ENCODE measurements around the gene SLC5A11.
"Not testable (repeated sequence)": the region's sequence is repeated elsewhere in the genome, so short reads cannot be mapped to it uniquely, and the experiment has no call there.

Gene SLC5A11

DNA sequence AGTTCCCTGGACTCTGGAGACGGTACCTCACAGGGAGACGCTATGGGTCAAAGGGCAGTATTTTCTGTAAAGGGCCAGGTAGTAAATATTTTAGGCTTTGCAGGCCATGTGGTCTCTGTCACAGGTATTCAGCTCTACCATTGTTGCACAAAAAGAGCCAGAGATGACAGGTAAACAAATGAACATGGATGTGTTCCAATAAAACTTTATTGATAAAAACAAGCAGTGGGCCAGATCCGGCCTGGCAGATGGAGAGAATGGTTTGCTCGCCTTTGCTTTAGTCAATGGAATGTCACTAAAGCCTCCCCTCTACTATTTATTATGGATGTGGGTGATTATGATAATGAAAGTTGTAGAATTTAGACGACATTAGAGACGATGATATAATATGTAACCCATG is 8.9 kb upstream of the SLC5A11 start:
- no peak for DNase-seq

DNA sequence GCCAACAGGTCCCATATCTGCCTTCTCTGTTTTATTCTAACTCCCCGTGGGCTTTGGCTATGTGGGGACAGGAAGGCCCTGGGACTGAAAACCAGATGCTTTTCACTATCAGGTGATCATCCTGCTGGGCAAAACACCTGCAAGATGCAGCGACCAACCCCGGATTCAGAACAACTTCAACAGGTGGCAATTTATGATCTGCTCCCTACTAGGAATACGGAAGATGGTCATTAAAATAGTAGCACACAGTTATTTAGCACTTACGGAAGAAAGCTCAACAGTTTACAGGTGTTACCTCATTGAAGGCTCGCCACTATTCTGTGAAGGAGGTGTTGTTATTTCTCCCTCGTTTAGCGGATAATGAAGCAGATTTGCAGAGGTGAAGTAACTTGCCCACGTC is 7.8 kb upstream of the SLC5A11 start:
- no peak for DNase-seq

DNA sequence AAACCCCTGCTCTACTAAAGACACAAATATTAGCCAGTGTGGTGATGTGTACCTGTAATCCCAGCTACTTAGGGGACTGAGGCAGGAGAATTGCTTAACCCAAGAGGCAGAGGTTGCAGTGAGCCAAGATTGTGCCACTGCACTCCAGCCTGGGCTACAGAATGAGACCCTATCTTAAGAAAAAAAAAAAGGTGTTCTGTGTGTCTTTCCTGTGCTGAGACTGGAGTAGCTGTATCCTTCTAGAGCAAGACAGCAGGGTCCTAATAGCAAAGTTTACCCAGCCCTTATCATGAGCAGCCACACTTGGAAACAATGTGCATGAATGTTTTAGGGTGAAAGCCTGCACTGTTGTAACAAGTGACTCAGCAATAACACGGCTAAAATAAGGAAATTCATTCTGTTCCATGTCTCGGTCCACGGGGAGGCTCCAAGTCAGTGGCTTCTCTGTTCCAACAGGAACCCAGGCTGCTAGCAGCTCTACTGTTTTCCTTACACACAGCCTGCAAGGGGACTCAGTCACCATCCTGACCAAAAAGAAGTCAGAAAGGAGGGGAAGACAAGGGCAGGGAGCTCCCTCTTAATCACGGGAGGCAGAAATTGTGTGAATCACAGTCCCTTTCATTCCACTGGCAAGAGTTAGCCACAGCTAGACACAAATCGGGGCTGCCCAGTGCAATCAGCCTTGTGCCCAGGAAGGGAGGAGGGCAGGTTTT is 7.1 kb upstream of the SLC5A11 start:
- no peak for DNase-seq

DNA sequence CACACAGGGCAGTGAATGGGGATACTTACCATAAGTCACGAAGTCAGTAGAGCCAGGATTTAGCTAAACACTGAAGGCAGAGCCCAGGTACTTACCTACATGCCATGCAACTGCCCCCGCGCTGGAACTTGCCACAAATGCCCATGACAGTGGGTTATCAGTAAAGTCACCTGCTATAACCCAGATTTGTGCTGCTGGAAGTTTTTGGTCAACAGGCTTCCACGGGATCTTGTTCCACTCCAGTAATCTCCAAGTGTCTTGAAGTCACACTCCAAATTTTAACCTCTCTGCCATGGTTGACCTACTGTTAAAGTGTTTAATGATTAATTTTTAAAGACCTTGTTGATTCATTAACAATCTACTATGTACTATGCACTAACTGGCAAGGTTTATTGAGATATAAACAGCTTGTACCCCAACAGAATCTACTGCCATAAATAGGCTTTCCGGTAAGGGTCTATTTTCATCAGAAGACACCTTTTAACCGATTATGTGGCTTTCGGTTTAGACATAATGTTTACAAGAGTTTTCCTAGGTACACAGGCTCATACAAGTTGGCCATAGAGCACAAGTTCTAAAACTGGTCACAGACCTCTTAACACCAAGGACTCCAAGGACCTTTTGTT is 6.3 kb upstream of the SLC5A11 start:
- DNase-seq = no peak

DNA sequence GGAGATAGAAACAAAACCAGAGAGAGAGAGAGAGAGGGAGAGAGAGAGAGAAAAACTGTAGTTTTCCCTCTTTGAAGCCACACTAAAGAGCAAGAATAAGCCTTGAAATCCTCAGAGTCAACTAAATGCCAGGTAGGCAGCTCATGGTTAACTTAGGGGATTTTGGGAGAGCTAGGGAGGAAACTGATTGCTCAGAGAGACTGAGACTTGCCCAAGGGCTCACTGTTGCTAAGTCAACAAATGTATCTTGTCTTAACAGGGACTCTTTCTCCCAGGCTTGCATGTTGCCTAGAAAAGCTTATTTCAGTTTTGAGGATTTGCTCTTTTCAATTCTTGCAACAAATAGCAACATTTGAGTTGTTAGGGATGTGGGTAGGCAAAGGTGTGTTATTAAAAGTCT is 4.5 kb upstream of the SLC5A11 start:
- no peak for DNase-seq

DNA sequence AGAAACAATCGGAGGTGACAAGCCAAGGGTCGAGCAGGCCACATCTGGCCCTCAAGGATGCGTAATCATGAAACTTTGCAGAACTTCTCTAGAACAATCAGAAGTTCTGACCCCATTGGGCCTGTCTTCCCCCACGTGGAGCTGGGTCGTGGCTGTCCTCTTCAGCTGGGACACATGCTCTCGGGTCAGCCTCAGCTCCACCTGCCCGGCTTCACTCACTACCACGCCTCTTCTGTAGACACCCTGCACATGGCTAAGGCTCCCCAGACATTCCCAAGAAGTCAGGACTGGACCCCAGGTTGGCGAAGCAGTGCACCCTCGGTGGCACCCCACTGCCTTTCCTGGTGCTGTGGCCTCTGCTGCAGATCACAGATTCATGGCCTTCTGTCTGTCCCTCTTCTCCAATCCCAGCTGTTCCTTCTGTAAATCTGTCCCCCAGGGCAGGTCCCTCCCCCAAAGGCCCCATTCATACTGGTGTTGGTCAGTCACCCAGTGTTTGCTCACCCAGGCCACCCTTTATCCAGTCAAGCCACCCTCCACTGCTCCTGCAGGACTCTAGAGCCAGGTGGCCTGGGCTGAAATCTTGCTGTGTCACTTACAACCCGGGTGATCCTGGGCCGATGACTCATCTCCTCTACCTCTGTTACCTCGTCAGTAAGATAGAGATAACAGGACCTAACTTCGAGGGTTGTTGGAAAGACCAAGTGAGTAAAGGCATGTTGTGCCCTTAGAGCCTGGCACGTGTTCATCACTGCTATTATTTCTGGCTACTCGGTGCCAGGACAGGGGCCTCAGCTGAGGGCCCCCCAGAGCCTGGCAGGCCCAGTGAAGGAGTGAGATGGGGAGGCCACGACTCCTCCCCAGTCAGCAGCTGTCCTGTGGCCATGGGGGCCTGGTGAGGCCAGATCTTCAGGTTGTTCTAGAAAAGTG is 1.4 kb upstream of the SLC5A11 start:
- DNase-seq = no peak

DNA sequence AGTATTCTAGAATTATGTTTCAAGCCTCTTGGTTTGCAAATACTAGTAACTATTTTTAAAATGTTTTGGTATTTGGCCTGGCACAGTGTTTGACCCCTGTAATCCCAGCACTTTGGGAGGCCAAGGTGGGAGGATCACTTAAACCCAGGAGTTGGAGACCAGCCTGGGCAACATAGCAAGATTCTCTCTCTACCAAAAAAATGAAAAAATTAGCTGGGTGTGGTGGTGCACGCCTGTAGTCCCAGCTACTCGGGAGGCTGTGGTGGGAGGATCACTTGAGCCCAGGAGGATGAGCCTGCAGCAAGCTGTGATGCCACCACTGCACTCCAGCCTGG is 765 bp upstream of the SLC5A11 start:
- DNase-seq = not testable (repeated sequence)

DNA sequence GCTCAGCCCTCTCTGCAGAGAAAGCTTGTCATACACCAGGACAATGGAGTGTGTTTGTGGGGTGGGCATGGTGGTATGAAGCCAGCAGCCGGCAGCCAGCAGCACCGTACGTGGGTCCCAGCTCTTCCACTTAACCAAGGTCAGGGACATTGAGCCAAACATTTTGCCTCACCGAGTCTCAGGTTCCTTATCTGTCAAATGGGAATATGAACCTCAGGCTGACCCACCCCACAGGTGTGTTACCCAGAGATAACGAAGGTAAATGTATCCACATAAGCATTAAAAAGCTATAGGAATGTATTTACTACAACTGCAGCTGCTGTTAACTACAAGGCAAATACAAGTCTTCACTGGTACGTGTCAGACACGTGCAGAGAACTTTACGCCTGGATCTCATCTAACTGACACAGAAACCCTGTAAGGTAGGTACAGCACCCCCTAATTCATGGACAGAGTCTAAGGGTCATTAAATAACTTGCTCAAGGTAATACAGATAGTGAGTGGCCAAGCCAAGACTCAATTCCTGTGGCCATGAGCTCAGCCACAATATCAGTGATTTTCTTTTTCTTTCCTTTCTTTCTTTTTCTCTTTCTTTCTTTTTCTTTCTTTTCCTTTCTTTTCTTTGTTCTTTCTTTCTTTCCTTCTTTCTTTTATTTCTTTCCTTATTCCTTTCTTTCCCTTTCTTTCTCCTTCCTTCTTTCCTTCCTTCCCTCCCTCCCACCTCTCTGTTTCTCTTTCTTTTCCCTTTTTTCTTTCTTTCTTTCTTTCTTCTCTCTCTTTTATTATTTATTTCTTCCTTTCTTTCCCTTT is 990 bp downstream of the SLC5A11 start:
- no peak for DNase-seq

DNA sequence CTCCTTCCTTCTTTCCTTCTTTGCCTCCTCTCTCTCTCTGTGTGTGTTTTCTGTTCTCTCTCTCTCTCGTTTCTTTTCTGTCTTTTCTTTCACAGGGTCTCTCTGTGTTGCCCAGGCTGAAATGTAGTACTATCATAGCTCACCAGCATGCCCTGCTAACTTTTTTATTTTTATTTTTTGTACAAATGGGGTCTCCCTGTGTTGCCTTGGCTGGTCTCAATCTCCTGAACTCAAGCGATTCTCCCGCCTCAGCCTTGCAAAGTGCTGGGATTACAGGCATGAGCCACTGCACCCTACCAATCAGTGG is 1.5 kb downstream of the SLC5A11 start:
- DNase-seq = no peak

DNA sequence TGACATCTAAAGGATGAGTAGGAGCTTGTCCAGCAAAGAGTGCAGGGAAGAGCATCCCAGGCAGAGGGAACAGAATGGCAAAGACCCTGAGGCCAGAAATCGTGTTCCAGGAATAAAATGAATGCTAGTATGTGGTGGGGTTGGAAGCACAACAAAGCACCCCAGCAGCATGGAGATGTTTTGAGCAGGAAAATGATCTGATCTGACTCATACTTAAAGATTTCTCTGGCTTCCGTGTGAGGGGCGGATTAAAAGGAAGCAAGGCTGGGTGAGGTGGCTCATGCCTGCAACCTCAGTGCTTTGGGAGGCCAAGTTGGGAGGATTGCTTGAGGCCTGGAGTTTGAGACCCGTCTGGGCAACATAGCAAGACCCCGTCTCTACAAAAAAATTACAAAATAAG is 2.3 kb downstream of the SLC5A11 start:
- DNase-seq = no peak

DNA sequence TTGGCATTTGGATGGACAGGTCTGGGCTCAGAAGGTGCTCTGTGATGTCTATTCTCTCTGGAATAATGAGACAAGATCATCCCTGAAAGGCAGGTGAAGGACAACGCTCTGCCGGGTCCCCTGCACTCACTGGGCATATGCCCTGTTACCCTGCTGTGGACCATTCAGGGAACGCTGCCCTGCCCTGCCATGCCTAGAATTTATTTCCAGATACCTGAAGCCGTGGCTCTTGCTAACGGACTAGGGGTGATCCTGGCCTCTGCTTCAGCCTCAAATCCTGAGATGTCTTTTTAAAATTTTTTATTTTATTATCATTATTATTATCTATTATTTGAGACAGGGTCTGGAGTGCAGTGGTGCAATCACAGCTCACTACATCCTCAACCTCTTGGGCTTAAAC is 3.9 kb downstream of the SLC5A11 start:
- DNase-seq = no peak

DNA sequence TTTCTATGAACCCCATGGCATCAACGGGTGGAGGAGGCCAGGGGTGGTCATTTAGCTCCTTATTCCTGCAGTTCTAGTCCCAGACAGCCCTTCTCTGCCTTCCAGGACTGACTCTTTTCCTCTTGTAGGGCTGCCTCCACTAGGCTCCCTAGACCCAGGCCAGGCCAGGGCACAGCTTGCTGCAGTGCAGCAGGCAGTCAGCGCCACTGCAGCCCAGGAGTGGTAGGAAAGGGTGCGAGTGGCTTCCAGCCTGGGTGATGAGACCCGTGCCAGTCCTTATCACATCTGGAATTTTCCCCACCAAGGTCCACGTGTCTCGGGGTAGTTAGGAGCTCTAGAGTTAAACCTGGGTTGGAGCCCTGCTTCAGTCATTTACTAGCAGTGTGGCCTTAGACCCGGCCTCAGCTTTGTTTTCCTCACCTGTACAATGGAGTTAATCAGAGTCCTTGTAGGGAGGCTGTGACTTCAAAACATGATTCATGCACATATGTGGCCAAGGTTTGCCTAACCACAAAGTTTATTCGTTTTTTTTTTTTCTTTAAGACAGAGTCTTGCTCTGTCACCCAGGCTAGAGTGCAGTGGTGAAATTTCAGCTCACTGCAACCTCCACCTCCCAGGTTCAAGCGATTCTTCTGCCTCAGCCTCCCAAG is 4.7 kb downstream of the SLC5A11 start:
- no peak for DNase-seq

DNA sequence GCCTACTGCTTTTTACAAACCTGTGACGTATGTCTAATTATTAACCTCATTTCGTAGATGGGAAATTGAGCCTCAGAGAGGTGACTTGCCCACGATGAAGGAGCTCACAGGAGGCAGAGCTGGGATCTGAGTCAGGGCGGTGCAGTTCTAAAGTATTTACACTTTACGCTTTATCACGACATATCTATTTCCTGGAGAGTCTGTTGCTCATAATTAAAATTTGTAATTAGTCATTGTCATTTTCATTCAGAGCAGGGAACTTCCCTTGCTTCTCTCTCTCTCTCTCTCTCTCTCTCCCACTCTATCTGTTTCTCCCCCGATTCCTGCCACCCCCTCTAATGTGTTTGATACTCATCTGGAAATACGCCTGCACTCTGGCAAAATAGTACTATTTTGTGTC is 5.9 kb downstream of the SLC5A11 start:
- no peak for DNase-seq

DNA sequence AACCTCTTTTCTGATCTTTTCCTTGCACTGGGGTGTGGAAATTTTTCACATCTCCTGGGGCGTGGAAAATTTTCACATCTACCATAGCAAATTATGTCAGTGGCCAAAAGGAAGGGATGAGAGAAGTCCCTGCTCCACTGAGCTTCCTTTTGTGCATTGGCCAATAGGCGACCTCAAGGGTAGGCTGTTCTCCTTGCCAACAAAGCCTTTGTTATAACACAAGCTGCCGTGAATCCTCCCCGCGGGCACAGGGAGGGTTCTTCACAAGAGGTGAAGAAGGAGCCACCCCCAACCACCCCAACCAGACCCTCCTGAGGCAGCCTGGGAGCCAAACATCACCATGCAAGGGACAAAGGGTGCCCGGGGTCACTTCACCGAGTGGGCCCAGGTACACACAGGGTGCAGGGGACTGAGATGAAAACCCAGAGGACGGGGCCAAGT is 6.5 kb downstream of the SLC5A11 start:
- no peak for DNase-seq

DNA sequence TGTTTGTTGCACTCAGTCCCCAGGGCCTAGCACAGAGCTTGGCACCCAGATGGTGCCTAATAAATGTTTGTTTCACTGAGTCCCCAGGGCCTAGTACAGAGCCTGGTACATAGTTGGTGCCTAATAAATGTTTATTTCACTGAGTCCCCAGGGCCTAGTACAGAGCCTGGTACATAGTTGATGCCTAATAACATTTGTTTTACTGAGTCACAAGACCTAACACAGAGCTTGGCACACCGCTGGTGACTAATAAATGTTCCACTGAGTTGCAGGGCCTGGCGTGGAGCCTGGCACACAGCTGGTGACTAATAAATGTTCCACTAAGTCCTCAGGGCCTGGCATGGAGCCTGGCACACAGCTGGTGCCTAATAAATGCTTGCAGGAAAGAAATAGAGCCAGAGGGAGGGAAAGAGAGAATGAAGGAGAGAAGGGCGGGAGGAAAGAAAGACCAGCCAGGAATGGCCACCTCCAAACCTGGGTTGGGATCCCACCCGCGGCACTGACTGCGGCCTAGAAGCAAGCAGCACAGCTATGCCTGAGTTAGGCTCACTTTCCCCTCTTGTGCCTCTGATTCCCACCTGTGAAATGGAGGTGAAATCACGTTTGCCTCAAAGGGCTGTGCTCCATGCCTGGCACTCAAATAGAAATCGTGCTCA is 7.5 kb downstream of the SLC5A11 start:
- DNase-seq = no peak

DNA sequence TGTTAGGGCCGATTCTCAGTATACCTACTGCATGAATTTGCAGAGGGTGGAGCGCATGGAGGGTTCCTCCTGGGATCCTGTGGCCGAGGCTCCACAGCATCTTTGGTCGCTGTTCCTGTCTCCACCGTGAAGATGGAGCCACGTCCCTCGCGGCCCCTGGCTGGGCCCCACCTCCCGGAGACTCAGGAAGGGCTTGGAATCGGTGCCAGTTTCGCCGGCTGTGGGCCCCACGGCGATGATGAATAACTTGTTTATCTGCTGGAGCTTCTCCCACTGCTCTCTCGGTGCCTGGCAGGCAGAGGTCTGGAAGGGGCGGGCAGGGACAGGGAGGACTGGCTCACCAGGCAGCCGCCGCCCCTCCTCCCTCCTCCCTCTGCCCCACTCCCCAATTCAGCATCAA is 8.1 kb downstream of the SLC5A11 start:
- no peak for DNase-seq

DNA sequence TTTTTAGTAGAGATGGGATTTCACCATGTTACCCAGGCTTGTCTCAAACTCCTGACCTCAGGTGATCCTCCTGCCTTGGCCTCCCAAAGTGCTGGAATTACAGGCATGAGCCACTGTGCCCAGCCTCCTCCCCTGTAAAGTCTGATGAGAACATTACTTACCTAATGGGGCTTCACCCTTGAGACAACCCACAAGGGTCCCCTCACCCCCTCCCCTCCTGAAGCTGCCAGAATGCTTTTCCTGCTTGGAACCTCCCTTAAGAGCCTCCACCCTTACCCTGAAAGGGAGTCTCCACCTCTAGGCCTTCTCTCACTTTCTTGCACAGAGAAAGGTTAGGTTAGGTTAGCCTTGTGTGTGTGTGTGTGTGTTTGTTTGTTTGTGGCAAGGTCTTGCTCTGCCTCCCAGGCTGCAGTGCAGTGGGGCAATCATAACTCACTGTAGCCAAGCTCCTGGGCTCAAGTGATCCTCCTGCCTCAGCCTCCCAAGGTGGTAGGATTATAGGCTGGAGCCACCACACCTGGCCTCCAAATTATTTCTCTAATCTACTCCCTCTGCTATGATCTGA is 8.9 kb downstream of the SLC5A11 start:
- DNase-seq = no peak

DNA sequence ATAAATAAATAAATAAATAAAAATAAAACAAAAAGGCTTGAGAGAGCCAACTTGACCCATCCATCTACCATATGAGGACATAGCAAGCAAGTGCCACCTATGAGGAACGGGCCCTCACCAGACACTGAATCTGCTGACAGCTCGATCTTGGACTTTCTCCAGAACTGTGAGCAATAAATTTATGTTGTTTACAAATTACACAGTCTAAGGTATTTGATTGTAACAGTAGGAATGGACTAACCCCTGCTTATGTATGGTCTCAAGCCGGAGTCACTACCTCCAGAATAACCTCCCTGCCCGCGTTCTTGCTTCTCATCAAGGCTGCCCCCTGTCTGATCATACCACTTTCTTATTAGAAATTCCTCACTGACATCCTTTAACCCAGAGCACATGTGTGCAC is 9.9 kb downstream of the SLC5A11 start:
- no peak for DNase-seq

DNA sequence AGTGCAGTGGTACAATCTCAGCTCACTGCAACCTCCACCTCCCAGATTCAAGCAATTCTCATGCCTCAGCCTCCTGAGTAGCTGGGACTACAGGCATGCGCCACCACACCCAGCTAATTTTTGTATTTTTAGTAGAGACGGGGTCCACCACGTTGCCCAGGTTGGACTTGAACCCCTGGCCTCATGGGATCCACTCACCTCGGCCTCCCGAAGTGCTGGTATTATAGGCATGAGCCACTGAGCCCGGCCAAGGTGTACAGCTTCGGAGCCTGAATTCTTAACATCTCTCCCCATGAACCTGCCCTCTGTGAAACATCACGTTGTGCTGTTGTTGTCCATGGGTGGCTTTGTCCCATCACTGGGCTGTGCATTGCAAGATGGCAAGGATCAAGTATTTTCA is 11.1 kb downstream of the SLC5A11 start:
- DNase-seq = not testable (repeated sequence)

DNA sequence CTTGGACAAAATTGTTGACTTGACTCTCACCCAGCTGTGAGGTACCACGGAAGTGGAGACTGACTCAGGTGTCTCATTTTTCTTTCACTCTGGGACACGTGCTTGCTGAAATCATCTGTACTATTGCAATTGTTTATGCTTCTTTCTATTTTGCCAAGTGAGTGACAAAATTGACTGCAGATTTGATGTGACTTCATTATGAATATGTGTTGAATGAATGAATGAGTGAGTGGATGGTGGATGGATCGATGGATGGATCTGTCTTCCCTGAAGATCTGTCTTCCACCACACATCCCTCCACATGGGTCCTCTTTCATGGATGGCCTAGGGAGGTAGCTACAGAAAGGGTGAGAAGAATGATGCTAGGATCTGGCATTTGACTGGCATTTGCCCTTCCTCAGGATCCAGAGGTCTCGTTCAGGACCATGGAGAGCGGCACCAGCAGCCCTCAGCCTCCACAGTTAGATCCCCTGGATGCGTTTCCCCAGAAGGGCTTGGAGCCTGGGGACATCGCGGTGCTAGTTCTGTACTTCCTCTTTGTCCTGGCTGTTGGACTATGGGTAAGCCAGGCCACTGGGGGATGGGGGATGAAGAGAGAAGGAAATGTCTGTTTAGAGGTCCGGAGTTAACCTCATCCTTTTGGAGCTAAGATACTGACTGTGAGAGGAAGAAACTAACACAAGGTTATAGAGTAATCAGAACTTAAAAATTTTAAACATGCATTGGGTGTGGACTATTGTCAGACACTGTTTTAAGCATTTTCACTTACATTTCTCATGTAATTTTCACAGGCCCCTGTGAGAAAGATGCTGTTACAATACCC is 12.7 kb downstream of the SLC5A11 start:
- no peak for DNase-seq

DNA sequence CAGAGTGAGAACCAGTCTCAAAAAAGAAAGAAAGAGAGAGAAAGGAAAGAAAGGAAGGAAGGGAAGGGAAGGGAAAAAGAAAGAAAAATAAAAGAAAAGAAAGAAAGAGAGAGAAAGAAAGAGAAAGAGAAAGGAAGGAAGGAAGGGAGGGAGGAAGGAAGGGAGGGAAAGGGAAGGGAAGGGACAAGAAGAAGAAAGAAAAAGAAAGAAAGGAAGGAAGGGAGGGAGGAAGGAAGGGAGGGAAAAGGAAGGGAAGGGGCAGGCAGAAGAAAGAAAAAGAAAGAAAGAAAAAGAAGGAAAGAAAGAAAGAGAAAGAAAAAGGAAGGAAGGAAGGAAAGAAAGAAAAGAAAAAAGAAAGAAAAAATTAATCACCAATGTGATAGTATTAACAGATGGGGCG is 15.7 kb downstream of the SLC5A11 start:
- no peak for DNase-seq

Measured in activated T-cell treated with anti-CD3 and anti-CD28 coated beads for 4 hours (primary cell).